K562 (cell line): ENCODE data around the gene MPV17L2. TPM values are rescaled to one million over a fixed set of nuclear protein-coding genes. Genes with fewer than 3 reads are reported as not detected.

ENCODE experiments used
- ARHGAP35 ChIP-seq: fragments of 450-650 bp; IDR thresholded peaks from 2 replicates; pipeline ENCODE4 v1.6.1; 2018; ENCODE audit not compliant: partially characterized antibody
- BRF1 ChIP-seq: IDR thresholded peaks from 3 replicates; pipeline ENCODE4 v1.6.1; 2011; ENCODE audit warnings: borderline replicate concordance, mild to moderate bottlenecking; ENCODE audit not compliant: insufficient read length; ENCODE audit errors: extremely low read depth
- CBX5 ChIP-seq: IDR thresholded peaks from 2 replicates; pipeline ENCODE4 v1.6.1; 2014; ENCODE audit warnings: low read depth, borderline replicate concordance
- CEBPG ChIP-seq, 3 experiments: fragments of 200-800 bp in 1 of 3; sonication (Bioruptor generic) in 1 of 3; sonication (generic) in 1 of 3; formaldehyde crosslinking in 1 of 3; IDR thresholded peaks in 2 of 3; conservative IDR thresholded peaks in 1 of 3; 2 replicates each; pipeline versions ENCODE4 v1.6.1 to v1.8.0; 2016 to 2022; ENCODE audit warnings: missing compliant biosample characterization in 2 of 3, missing genetic modification characterization in 2 of 3, mild to moderate bottlenecking in 1 of 3, missing genetic modification reagents in 1 of 3
- CREM ChIP-seq: IDR thresholded peaks from 2 replicates; pipeline ENCODE4 v1.6.1; 2014; ENCODE audit warnings: antibody characterized with exemption, low read depth
- GABPA ChIP-seq: fragments of 200-800 bp; sonication (Bioruptor generic); conservative IDR thresholded peaks from 2 replicates; pipeline ENCODE4 v1.6.1; 2016; ENCODE audit warnings: low read depth, missing genetic modification characterization, missing compliant biosample characterization
- GATA2 ChIP-seq: sonication (generic); formaldehyde crosslinking; IDR thresholded peaks from 2 replicates; pipeline ENCODE4 v1.4.0; 2020; ENCODE audit warnings: mild to moderate bottlenecking, missing genetic modification reagents
- HLTF ChIP-seq: fragments of 450-650 bp; IDR thresholded peaks from 2 replicates; pipeline ENCODE4 v1.6.1; 2016
- KAT2B ChIP-seq: IDR thresholded peaks from one replicate; pipeline ENCODE4 v1.6.1; 2012; ENCODE audit warnings: low read depth, mild to moderate bottlenecking, control low read depth, inconsistent platforms, low read length, moderate library complexity
- PCBP1 ChIP-seq: fragments of 200-400 bp; formaldehyde crosslinking; IDR thresholded peaks from 2 replicates; pipeline ENCODE4 v1.6.1; 2018; ENCODE audit warnings: mild to moderate bottlenecking, low read depth, low read length; ENCODE audit not compliant: poor library complexity, severe bottlenecking
- SNIP1 ChIP-seq: fragments of 450-650 bp; IDR thresholded peaks from 2 replicates; pipeline ENCODE4 v1.7.1; 2017; ENCODE audit warnings: low read depth, mild to moderate bottlenecking
- TCF7L2 ChIP-seq: fragments of 150-350 bp; IDR thresholded peaks from 2 replicates; pipeline ENCODE4 v1.6.1; 2016; ENCODE audit warnings: low read depth, mild to moderate bottlenecking, low read length, moderate library complexity
- TFAM ChIP-seq: fragments of 250-450 bp; sonication (Bioruptor Pico); conservative IDR thresholded peaks from 2 replicates; pipeline ENCODE4 v1.5.0; 2021; ENCODE audit warnings: mild to moderate bottlenecking, moderate library complexity
- WHSC1 ChIP-seq: IDR thresholded peaks from one replicate; pipeline ENCODE4 v1.6.1; 2012; ENCODE audit warnings: low read length, control low read depth, inconsistent platforms
- ZBED1 ChIP-seq: IDR thresholded peaks from 2 replicates; pipeline ENCODE4 v1.6.1; 2014
- ZFPM2 ChIP-seq: fragments of 250-450 bp; sonication (Bioruptor Pico); IDR thresholded peaks from 2 replicates; pipeline ENCODE4 v1.5.1; 2022; ENCODE audit warnings: mild to moderate bottlenecking
- ZNF436 ChIP-seq: fragments of 250-450, 450-650 bp; sonication (Bioruptor Pico); formaldehyde crosslinking; IDR thresholded peaks from 2 replicates; pipeline ENCODE4 v1.7.0; 2020; ENCODE audit warnings: mild to moderate bottlenecking
- ZNF589 ChIP-seq: fragments of 200-800 bp; sonication (Bioruptor generic); IDR thresholded peaks from 2 replicates; pipeline ENCODE4 v1.6.1; 2016; ENCODE audit warnings: low read depth, missing genetic modification characterization, missing compliant biosample characterization
- polyA plus RNA-seq, 8 experiments: library from polyadenylated mRNA; depleted of rRNA in 4 of 8; stranded (reverse) in 5 of 8; unstranded in 3 of 8; fragments of >200 nt; fragmentation: Nextera tagmentation in 2 of 8; fragmentation: Illumina TruSeq in 1 of 8; extraction: Ambion mirVana in 2 of 8; extraction: Trizol in 1 of 8; gene quantifications; 2 replicates each; pipeline versions ENCODE4 v1.2.1 to v1.2.3, GENCODE V29; 2011 to 2014; ENCODE audit warnings: inconsistent platforms in 1 of 8, missing spikeins in 1 of 8
- total RNA-seq, 7 experiments: library from RNA; depleted of rRNA in 6 of 7; stranded (reverse); fragments of >200 nt in 6 of 7; fragmentation: Illumina TruSeq in 2 of 7; extraction: Trizol in 2 of 7; gene quantifications; 2 replicates each; pipeline versions ENCODE4 v1.2.1 to v1.2.3, GENCODE V29; 2011 to 2021; ENCODE audit warnings: low replicate concordance in 1 of 7
- TF ChIP-seq, protein P1 (sequence below): fragments of 250-450 bp; sonication (Bioruptor Pico); IDR thresholded peaks from 2 replicates; pipeline ENCODE4 v1.4.0; 2020
- TF ChIP-seq, protein P2 (sequence below): sonication (generic); formaldehyde crosslinking; IDR thresholded peaks from 2 replicates; pipeline ENCODE4 v1.8.1; 2023; ENCODE audit warnings: mild to moderate bottlenecking, missing genetic modification reagents
- TF ChIP-seq, protein P3 (sequence below): conservative IDR thresholded peaks from 2 replicates; pipeline ENCODE4 v1.6.1; 2011; ENCODE audit warnings: low read depth, mild to moderate bottlenecking, low read length; ENCODE audit not compliant: control insufficient read depth
- TF ChIP-seq, protein P4 (sequence below): sonication (generic); formaldehyde crosslinking; IDR thresholded peaks from 2 replicates; pipeline ENCODE4 v1.9.0; 2022; ENCODE audit warnings: mild to moderate bottlenecking, missing genetic modification reagents
- TF ChIP-seq, protein P5 (sequence below): fragments of 250-450 bp; sonication (Bioruptor Pico); IDR thresholded peaks from 2 replicates; pipeline ENCODE4 v1.6.1; 2021; ENCODE audit warnings: mild to moderate bottlenecking

The MPV17L2 gene
- total and polyA plus RNA-seq, 9 of the 15 experiments (the other 6 are each of a cell fraction or from before 2014, with no cell fraction given) = 10.6 to 60.2 (median 28.5) TPM

DNA sequence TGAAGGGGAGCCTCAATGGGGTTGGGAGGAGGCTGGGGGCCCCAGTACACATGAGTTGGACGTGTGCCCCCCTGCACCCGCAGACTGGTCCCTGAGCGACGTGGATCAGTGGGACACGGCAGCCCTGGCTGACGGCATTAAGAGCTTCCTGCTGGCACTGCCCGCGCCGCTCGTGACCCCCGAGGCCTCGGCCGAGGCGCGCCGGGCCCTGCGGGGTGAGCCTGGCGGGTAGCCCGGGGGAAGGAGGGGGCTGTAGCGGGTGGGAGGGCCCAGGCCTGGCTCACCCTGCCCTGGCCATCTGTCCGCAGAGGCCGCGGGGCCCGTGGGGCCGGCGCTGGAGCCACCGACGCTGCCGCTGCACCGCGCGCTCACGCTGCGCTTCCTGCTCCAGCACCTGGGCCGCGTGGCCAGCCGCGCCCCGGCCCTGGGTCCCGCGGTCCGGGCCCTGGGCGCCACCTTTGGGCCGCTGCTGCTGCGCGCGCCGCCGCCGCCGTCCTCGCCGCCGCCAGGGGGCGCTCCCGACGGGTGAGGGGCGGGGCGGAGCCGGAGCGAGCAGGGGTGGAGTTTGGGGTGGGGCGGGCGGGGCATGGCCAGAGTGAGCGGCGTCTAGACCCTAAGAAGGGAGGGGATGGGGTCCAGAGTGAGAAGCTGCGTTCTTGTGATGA lies 31.9 kb upstream of the MPV17L2 start (continued):
- TF ChIP-seq, protein P1, sequence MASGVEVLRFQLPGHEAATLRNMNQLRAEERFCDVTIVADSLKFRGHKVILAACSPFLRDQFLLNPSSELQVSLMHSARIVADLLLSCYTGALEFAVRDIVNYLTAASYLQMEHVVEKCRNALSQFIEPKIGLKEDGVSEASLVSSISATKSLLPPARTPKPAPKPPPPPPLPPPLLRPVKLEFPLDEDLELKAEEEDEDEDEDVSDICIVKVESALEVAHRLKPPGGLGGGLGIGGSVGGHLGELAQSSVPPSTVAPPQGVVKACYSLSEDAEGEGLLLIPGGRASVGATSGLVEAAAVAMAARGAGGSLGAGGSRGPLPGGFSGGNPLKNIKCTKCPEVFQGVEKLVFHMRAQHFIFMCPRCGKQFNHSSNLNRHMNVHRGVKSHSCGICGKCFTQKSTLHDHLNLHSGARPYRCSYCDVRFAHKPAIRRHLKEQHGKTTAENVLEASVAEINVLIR (CRISPR knock-in tag) = no peak
- TF ChIP-seq ZBED1 (no peak), ZFPM2 (CRISPR knock-in tag) (no peak), HLTF (no peak), GABPA (tag) (no peak), TCF7L2 (no peak), CREM (peak; percentile 55; the same call in 1 of the 2 replicates), CBX5 (no peak), SNIP1 (no peak), KAT2B (no peak), TFAM (CRISPR knock-in tag) (no peak), BRF1 (no peak), GATA2 (CRISPR knock-in tag) (no peak), ZNF589 (CRISPR knock-in tag) (peak; percentile 56; the same call in 1 of the 2 replicates), WHSC1 (no peak), ZNF436 (no peak), PCBP1 (peak; percentile 18), ARHGAP35 (no peak), CEBPG (CRISPR knock-in tag; IDR thresholded peaks at IDR 0.05) (no peak), CEBPG (tag; conservative IDR thresholded peaks at IDR 0.05 in 1 of 2, IDR thresholded peaks at IDR 0.05 in 1 of 2) (no peak)
- TF ChIP-seq, protein P2, sequence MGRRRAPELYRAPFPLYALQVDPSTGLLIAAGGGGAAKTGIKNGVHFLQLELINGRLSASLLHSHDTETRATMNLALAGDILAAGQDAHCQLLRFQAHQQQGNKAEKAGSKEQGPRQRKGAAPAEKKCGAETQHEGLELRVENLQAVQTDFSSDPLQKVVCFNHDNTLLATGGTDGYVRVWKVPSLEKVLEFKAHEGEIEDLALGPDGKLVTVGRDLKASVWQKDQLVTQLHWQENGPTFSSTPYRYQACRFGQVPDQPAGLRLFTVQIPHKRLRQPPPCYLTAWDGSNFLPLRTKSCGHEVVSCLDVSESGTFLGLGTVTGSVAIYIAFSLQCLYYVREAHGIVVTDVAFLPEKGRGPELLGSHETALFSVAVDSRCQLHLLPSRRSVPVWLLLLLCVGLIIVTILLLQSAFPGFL (CRISPR knock-in tag) = no peak
- TF ChIP-seq, protein P3, sequence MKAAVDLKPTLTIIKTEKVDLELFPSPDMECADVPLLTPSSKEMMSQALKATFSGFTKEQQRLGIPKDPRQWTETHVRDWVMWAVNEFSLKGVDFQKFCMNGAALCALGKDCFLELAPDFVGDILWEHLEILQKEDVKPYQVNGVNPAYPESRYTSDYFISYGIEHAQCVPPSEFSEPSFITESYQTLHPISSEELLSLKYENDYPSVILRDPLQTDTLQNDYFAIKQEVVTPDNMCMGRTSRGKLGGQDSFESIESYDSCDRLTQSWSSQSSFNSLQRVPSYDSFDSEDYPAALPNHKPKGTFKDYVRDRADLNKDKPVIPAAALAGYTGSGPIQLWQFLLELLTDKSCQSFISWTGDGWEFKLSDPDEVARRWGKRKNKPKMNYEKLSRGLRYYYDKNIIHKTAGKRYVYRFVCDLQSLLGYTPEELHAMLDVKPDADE = peak; percentile 69
- TF ChIP-seq, protein P4, sequence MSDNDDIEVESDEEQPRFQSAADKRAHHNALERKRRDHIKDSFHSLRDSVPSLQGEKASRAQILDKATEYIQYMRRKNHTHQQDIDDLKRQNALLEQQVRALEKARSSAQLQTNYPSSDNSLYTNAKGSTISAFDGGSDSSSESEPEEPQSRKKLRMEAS (CRISPR knock-in tag) = 0 out of 2 replicates have a peak, but pooled peaks have one; percentile 11
- TF ChIP-seq, protein P5, sequence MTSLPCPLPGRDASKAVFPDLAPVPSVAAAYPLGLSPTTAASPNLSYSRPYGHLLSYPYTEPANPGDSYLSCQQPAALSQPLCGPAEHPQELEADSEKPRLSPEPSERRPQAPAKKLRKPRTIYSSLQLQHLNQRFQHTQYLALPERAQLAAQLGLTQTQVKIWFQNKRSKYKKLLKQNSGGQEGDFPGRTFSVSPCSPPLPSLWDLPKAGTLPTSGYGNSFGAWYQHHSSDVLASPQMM (CRISPR knock-in tag) = no peak
